ENCODE measurements around the gene EGR4.

EGR4 gene

DNA sequence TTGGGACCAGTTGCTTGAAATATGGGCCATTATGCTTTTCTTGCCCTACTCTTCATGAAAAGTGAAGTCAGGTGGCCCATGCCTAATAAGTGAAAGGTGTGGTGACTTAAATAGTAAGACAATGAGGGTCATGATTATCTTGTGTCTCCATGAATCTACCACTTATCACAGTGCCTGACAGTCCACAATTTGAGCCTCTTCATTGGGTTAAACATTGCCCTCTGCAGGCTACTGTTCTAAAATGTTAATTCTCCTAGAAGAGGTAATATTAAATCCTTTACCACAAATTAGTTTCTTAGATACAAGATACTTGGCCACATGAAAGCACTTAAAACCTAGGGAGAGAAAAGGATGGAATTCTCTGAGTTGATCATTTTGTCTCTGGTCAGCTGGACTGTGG is 4.0 kb downstream of the EGR4 start:
- DNase-seq: no peak

DNA sequence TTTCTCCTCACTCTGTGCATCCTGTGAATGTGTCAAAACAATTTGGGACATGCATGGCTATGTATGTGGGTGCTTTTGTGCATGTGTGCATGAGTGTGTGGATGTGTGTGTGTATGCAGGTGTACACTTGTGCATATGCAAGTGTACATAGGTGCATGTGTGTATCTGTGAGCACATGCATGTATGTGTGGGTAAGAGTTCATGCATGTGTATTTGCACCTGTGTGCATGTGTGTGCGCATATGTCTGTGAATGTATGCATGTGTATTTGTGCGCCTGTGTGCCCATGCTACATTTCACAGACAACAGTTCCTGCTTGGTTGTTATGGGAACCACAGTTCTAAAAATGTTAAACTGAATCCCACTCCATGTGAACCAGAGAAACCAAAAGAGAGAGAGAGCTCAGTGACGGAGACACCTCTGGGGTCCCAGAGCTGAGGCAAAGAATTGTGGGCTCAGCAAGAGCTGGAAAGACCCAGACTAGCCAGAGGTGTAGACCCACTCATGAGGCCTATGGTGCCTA is 7.2 kb downstream of the EGR4 start:
- no peak for DNase-seq

DNA sequence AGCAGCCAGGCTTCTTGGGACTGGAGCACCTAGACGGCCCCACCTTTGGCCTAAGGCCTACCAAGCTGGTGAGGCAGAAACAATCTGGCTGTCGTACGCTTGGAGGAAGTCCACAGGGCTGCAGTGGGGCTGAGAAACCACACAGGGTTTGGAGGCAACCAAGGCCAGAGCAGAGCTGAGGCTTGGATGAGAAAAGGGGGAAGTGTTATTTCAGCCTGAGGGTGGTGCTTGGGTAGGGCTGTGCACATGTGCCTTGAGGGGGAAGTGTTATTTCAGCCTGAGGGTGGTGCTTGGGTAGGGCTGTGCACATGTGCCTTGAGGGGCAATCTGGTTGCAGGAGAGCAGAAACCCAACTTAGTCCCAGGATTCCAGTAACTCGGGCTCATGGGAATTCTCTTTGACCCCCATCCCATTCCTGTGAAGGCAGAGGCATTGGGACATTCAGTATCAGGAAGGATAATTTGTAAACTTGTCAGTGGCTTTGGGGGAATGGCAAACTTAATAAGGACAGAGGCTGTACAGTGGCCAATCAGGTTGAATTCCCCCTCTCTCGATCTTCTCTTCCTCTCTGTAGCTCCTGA is 8.1 kb downstream of the EGR4 start:
- no peak for DNase-seq

DNA sequence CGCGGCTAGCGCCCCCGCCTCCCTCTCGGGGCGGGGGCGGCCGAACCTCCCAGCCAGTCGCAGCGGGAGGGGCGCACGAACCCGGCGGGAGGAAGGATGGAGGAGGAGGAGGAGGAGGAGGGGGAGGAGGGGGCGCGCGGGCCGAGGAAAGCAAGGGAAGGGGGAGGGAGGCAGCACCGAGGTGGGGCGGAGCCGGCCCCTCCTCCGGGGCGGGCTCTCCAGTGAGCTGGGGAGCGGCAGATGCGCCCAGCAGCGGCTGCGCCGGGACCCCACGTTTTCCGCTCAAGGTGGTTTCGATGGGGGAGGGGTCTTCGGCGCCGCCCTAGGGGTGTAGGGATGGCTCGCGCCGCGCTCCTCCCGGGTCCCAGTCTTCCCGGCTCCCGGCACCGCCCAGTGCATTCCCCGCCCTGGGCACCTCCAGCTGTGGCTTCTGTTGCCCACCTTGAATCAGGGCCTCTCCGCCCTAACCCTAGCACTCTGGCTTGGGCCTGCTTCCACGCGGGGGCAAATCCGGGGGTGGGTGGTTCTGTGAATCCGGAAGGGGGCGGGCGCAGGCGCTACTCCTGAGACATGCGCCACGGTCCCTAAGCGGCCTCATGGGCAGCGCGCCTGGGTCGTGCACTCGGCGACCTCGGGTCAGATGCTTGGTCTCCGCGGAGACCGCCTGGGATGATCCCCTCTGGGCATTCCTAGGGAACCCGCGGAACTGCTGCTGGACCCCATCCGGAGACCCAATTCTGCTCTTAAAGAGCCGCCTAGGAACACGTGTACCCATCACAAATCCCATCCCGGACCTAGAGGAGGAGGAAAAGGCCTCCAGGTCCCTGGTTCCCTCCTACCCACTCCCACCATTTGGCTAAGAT is 8.8 kb downstream of the EGR4 start, which contains the start of gene FBXO41:
Gene FBXO41, minus strand, starts transcription at position 183 of the 863 bp plus-strand sequence. CDS start 14,848 bp downstream, outside the sequence.
- no peak for DNase-seq

DNA sequence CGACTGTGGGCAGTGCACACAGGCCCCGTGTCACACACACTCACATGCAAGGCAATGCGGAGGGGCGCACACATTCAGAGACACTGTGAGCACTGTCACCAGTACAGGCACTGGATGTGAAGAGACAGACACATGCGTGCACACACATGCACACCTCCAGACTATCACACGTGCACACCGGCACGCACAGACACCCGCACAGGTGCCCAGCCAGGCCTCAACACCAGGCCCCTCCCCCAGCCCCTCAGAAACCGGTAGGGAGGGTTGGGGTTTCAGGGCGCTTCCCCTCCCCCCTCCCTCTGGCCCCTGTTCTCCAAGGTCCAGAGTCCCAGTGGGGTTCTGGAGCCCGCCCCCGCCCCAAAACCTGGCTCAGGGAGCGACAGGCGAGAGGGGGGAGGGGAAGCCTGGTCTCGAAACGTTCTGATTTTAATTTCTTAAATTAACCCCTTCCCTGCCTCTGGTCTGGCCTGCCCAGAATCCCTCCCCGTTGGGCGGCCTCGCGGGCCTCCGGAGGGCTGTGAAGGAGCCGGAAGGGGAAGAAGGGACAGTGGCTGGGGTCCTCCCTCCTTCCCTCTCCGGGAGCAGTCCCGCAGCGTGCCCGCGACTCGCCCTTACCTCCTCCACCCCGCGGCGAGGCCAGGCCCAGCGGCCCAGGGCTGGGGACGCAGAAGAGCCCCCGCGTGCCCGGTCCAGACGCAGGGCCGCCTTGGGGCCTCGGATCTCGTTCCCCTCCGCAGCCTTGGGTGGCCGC is 9.6 kb downstream of the EGR4 start:
- no peak for DNase-seq

DNA sequence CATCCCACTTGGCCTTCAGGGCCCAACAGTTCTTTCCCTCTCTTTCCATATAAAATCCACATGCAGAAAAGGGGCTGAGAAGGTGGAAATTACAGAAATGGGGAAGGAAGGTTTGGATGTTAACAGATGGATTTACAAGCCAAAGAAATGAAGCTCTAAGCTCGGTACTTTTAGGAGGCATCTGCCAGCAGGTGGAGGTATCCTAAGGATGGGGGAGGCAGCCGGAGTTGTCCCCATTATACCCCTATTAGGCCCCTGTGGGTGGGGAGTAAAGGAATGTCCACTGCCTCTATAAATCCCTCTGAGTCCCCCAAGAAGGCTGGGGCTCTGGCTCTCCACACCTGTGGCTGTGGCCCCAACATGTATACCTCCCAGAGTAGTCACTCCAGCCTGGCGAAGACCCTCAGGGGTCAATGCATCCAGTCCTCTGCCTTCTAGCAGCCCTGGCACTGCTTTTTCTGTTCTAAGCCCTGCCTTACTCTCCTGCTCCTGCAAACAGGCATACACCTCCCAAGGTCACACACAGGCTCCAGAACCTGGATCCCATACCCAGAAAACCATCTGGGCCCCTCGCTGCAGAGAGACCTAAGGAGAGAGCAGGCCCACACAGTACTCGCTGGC is 10.3 kb downstream of the EGR4 start:
- no peak for DNase-seq

DNA sequence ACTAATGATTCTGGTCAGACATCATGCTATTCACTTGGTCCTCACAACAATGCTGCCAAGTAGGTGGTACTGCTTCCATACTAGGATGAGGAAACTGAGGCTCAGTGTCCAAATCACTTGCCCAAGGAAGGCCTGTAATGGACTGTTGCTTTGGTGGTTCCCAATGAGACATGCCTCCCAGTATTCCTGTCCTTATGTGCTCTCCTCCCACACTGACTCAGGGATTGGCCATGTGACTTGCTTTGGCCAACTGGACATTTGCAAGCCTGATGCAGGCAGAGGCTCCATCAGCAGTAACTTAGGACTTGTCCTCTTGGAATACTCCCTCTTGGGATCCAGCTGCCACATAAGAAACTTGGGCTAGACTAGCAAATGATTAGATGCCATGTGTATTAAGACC is 12.1 kb downstream of the EGR4 start:
- no peak for DNase-seq

DNA sequence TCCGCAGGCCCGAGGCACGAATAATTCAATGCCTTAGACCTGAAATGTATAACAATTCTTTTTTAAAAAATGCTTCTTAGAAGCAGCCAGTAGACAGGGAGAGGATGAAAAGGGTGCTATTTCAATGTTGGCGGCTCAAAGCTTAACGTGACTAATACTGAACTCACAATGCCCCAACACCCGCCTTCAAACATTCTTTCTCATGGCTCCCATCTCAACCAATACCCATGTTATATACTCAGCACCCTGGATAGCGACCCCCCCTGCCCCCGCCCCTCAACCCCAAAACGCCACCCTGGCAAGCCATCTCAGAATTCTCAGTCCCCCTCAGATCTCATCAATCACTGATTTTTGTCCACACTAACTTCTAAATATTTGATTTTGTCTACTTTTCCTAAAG is 13.5 kb downstream of the EGR4 start:
- no peak for DNase-seq

DNA sequence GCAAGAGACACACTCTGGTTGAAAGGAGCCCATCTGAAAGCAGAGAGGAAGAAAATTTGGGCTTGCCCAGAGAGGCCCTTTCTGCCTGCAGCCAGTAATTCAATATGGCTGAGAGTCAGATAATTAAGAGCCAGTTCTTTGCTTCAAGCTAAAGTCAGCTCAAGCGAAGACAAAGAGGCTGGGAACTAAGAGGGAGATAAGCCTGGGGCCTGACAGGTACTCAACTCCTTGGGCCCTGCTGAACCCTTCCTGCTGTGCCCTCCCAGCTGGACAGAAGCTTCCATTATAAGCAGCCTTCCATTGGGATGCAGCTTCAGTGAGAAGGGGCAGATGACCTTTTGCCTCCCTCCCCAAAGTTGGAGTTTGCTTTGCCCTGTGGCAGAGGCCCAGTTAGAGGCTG is 21.1 kb downstream of the EGR4 start:
- DNase-seq: no peak

DNA sequence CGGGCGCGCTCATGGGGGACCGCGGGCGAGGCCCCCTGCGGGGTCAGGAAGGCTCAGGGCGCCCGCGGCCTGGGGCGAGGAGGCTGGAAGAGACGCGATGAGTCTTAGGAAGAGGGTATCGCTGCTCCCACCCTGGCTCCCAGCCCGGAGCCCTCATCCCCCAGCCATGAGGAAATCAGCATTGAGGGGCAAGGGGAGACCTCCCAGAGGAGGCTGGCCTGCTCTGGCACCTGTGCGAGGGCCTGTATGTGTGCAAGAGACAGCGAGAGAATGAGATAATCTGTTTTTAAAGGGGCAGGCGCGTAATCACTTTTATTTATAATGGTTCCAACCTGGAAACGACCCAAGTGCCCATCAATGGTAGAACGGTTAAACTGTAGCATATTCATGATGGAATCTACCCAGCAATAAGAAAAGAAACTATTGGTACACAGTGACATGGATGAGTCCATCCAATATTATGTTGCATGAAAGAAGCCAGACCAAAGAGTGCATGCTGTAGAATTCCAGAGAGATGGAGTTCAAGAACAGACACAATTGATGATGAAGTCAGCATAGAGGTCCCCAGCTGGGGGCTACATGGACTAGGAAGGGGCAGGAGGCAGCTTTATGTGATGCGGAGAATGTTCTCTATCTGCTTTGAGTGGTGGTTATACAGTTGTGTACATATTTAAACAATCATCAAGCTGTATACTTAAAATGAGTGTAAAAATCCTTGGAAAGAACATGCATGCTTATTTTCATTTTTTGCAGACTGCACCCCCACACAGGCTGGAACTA is 23.5 kb downstream of the EGR4 start:
- DNase-seq: no peak

DNA sequence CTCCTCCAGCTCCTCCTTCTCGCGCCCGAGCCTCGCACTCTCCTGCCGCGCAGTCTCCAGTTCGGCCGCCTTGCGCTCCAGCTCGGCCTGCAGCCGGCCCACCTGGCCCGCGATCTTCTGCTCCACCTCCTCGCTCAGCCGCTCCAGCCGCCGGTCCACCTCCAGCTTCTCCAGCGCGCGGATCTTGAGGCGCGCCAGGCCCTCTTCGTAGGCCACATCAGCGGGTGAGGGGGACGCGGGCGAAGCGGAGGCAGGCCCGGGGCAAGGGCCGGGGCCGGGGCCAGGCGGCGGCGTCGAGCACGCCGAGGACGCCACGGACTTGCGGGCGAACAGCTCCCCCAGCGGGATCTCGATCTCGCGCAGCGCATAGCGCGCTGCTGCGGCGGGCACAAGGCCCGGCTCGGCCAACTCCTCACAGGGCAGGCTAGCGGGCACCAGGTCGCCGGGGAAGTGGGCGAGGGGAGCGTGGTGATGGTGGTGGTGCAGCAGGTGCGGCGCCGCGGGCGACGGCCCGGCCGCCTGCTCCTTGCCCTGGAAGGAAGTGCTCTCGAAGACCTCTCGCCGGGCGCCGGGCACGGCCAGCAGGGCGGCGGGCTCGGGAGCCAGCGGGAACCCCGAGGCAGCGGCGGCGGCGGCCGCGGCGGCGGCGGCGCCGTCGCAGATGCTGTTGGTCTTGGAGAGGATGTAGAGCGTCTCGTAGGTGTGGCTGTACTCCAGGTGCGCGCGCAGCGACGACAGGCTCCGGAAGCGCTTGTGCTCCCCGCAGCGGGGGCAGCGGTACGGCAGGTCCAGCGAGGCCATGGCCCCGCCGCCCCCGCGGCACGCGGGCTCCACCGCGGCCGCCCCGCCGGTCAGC is 24.3 kb downstream of the EGR4 start:
- peak; percentile 70 for DNase-seq

DNA sequence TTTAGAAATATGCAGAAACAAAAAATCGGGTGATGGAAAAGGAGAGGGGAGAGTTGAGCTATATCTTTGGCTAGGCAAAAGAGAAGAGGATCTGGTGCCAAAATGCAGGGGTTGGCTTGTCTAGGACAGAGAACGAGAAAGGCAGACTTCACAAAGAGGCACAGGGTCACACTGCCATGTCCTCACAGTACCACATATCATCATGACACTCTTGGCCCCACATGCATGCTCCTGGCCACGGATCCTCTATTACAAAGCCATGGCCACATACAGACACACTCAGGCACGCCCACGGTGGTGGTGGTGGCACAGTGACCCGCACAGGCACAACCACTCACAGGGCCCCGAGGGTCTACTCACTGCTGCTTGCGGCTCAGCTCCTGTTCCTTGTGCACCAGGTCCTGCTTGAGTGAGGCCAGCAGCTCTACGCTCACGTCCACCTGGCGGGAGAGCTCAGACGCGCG is 24.9 kb downstream of the EGR4 start:
- peak; percentile 31 for DNase-seq

DNA sequence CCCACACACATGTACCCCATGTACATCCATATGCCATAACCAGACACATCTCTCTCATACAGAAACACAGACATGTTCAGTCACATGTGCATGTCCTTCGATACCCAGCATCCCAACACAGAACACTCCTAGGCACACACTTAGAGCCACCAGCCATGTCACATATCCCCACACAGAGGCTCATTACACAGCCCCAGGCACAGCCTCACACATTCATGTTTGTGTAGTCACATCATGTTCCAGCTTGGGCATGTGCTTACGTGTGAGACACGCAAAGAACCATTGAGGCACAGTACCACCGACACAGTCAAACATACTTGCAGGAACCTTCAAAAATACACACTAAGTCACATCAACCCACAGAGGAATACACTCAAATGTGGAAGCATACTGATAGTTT is 26.3 kb downstream of the EGR4 start:
- DNase-seq: no peak

DNA sequence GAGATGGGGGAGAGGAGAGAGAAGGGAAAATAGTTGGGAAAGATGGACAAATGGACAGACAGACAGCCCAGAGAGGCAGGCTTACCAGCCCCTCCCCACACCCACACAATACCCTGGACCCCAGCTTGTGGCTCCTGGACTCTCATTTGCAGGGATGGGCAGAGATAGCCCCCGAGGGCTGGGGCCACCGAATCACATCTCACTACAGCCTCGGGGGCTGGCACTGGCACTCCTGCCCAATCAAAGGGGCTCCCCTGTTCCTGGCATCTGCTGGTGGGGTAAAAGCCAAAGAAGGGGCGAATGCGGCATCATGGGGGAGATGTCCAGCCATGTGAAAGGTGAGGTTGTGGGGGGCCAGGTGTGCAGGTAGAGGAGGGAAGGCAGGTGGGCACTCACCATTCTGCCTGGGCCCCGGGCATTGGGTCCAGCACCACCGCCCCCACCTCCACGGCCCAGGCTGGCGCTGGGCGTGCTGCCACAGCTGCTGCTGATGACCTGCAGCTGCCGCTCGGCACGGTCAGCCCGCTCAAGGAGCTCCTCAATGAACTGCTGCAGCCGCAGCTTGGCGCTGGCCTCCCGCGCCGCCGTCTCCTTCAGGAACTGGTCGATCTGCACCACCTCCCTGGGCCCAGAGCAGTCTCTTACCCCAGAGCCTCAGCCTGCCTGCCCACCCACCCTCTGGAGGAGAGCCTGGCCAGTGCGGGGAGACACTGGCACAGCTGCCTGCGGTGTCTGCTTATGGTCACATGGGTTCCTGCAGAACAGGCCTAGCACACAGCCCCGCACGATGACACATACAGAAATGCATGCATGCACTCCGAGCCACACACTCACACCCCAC is 27.1 kb downstream of the EGR4 start:
- DNase-seq: no peak

DNA sequence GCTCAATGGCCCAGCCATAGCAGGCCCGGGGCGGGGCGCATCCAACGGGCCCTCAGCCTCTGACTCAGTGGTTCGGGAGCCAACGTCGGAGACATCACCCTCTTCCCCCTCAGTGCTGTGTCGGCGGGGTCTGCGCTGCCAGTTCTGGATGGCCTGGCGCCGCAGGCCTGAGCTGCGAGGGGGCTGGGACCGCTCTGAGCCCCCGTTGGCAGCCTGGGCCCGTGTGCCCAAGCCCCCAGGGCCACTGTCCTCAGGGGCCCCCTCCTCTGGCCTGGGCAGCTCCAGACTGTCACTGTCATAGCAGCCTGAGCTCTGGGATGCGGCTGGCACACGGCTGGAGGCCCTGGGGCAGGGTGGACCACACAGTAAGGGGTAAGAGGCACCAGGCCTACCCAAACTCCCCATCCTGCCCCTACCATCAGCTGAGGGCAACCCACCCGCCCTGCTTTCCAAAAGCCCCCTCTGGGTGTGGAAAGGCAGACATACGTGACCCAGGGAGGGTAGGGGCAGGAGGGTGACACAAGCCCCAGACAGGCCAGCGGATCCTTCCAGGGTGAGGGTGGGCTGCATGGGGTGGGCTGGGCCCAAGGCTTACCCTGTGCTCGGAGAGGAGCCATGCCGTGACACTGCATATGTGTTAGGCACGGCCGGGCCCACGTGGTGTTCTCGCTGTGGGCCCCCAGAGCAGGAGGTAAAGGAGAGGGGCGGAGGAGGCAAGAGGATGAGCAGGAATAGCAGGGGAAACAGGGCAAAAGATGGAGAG is 27.9 kb downstream of the EGR4 start:
- no peak for DNase-seq

DNA sequence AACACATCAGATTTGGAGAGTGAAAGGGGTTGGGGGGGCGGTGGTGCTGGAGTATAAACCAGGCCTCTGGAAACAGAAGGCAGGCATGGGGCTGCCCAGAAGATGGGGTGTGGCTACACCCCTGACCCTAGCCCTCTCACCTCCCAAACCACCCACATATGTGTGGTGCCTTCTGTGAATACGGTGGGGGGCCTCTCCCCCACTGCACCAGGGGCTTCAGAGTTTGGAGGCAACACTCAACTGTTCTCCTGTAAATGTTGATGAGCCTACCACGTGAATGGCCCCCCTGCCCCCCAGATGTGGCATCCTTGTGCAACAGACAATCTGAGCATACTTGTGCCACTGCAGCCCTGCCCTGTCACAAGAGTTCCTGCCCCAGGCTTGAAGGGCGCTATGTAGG is 28.6 kb downstream of the EGR4 start:
- DNase-seq: no peak

DNA sequence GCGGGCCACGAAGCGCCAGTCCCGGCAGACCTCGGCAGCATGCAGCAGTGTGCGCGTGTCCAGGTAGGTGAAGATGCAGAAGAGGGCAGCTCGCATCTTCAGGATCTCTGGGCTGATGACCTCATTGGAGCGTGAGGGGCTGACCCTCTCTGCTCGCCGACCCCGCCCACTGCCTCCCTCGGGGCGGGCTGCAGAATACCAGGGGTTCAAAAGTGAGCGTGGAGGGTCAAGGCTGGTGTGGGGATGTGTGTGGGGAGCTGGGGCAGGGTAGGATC is 29.1 kb downstream of the EGR4 start:
- DNase-seq: no peak

DNA sequence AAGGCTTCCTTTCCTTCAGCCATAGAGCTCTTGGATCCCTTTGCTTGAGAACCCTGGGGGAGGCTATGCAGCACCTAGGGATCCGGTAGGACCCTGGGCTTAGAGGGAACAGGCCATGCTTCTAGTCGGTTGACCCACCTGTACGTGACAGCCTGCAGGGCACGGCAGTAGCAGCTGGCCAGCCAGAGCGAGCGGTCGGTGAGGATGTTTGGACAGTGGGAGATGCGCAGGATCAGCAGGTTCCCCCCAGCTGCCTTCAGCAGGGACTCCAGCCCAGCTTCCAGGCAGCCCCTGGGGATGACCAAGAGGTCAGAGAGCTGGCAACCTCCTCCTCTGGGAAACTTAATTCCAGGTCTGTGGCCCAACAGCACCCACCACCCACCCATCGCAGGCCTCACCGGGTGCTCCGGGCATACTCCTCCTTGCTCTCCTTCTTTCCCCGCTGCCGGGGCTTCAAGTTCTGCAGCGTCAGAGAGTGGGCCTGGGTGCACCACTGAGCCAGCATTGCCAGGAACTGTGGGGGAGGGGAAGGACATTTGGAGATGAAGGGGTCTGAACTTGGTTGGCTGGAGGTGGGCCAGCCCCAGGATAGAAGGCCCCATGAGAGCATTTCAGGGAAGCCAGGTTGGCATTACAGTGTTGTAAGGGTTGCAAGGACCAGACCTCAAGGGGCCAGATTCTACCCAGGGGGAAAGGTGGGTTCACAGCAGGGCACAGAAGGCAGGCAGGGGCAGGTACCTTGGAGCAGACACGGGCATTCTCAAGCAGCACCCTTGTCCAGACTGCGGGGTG is 29.6 kb downstream of the EGR4 start:
- no peak for DNase-seq

Measured in NCI-H2029 (cell line).